K562 (cell line): Measurements from ENCODE around the gene URGCP. TPM values are rescaled to one million over a fixed set of nuclear protein-coding genes. Genes with fewer than 3 reads are reported as not detected.

ENCODE experiments used
- ATAC-seq: fragments of 200-7000 bp; cut with Tn5 transposase; 3 replicates; pipeline ENCODE4 v1.9.1; 2020; ENCODE audit warnings: moderate library complexity
- BruUV-seq: library from RNA; stranded (reverse); fragments of 400-500 nt; replicated peaks from 2 replicates; lab custom pipeline; 2021; lab: Mats Ljungman, UMichigan
- CTCF ChIA-PET: fragments of 300-600 bp; formaldehyde crosslinking; extraction: SDS; loops from one replicate; lab custom pipeline; 2021; ENCODE audit warnings: low intra/inter-chr PET ratio; lab: Yijun Ruan, JAX
- POLR2A ChIA-PET: fragments of 300-600, 350-650 bp; sonication (Branson Sonifier 250); formaldehyde crosslinking; extraction: SDS; loops from one replicate; lab custom pipeline; 2021; ENCODE audit warnings: antibody characterized with exemption, inconsistent platforms; lab: Yijun Ruan, JAX
- DNase-seq, 4 experiments: peaks; one replicate each; pipeline versions ENCODE4 v3.0.0 to v3.0.0-alpha.2; 2011 to 2018; ENCODE audit warnings: low spot score in 3 of 4, mixed read lengths in 3 of 4; ENCODE audit errors: extremely low read depth in 1 of 4
- FAIRE-seq: peaks from 2 replicates; lab custom pipeline; 2011; peaks lifted over from hg19 to GRCh38; lab: Jason Lieb, UNC
- H2AFZ ChIP-seq: 2 replicates; pipeline ENCODE4 v1.6.0; 2011; ENCODE audit warnings: low read depth, low read length, control low read depth, inconsistent platforms
- H3K27ac ChIP-seq: fragments of 200-600 bp; 3 replicates; pipeline ENCODE4 v1.8.0; 2011; ENCODE audit warnings: low read depth, mild to moderate bottlenecking, control low read depth, inconsistent platforms, low read length, moderate library complexity, mixed read lengths; ENCODE audit errors: extremely low read depth
- H3K27me3 ChIP-seq, 2 experiments: fragments of 300-600 bp in 1 of 2; 2 replicates in 1 of 2; 3 replicates in 1 of 2; pipeline versions ENCODE4 v1.6.0 to v1.8.0; 2011; ENCODE audit warnings: inconsistent platforms in 2 of 2, low read length in 2 of 2, mild to moderate bottlenecking in 1 of 2, mixed read lengths in 1 of 2, moderate library complexity in 1 of 2; ENCODE audit not compliant: control insufficient read depth in 2 of 2, insufficient read depth in 2 of 2
- H3K36me3 ChIP-seq: fragments of 300-600 bp; 3 replicates; pipeline ENCODE4 v1.8.0; 2011; ENCODE audit warnings: mild to moderate bottlenecking, low read length, inconsistent platforms; ENCODE audit not compliant: control insufficient read depth, insufficient read depth
- H3K4me1 ChIP-seq, 2 experiments: fragments of 200-600 bp in 1 of 2; replicated peaks in 1 of 2; 2 replicates in 1 of 2; 3 replicates in 1 of 2; pipeline versions ENCODE4 v1.5.1 to v1.8.0; 2011; ENCODE audit warnings: inconsistent platforms in 2 of 2, low read length in 2 of 2, mild to moderate bottlenecking in 1 of 2, mixed read lengths in 1 of 2, moderate library complexity in 1 of 2; ENCODE audit not compliant: control insufficient read depth in 2 of 2, insufficient read depth in 2 of 2
- H3K4me2 ChIP-seq: 2 replicates; pipeline ENCODE4 v1.6.1; 2011; ENCODE audit warnings: low read length, control low read depth, inconsistent platforms, mixed read lengths; ENCODE audit not compliant: insufficient read depth
- H3K4me3 ChIP-seq: fragments of 200-600 bp; sonication (generic), shearing (Covaris generic); 2 replicates; pipeline ENCODE4 v1.5.1; 2016; ENCODE audit warnings: control low read depth, inconsistent platforms
- H3K79me2 ChIP-seq: fragments of 200-600 bp; 3 replicates; pipeline ENCODE4 v1.8.0; 2011; ENCODE audit warnings: low read length, inconsistent platforms; ENCODE audit not compliant: control insufficient read depth, insufficient read depth
- H3K9ac ChIP-seq, 2 experiments: 2 replicates each; pipeline versions ENCODE4 v1.6.0 to v1.6.1; 2011; ENCODE audit warnings: low read depth in 2 of 2, low read length in 2 of 2, control low read depth in 1 of 2, inconsistent platforms in 1 of 2, mild to moderate bottlenecking in 1 of 2, mixed read lengths in 1 of 2; ENCODE audit not compliant: insufficient read depth in 1 of 2
- H3K9me1 ChIP-seq: one replicate; pipeline ENCODE4 v1.6.0; 2011; ENCODE audit warnings: inconsistent platforms, mild to moderate bottlenecking, low read length, moderate library complexity; ENCODE audit not compliant: control insufficient read depth, insufficient read depth
- H3K9me3 ChIP-seq: replicated peaks from 2 replicates; pipeline ENCODE4 v1.5.1; 2011; ENCODE audit warnings: low read depth, low read length, inconsistent platforms; ENCODE audit not compliant: control insufficient read depth, insufficient read depth
- H4K20me1 ChIP-seq: replicated peaks from 2 replicates; pipeline ENCODE4 v1.6.1; 2011; ENCODE audit warnings: low read length, inconsistent platforms, mixed read lengths; ENCODE audit not compliant: control insufficient read depth, insufficient read depth
- AFF1 ChIP-seq, 2 experiments: fragments of 450-650 bp; IDR thresholded peaks; 2 replicates each; pipeline ENCODE4 v1.6.1; 2018; ENCODE audit warnings: mild to moderate bottlenecking in 2 of 2, low read depth in 1 of 2; ENCODE audit not compliant: partially characterized antibody in 2 of 2
- BDP1 ChIP-seq: IDR thresholded peaks from 3 replicates; pipeline ENCODE4 v1.6.1; 2011; ENCODE audit not compliant: insufficient read length, insufficient read depth
- HNRNPH1 ChIP-seq: fragments of 200-400 bp; formaldehyde crosslinking; optimal IDR thresholded peaks from 2 replicates; pipeline ENCODE3; 2017; ENCODE audit warnings: low read depth, mild to moderate bottlenecking, low read length, moderate library complexity
- MTA3 ChIP-seq: fragments of 450-650 bp; formaldehyde crosslinking; IDR thresholded peaks from 2 replicates; pipeline ENCODE4 v1.6.1; 2017; ENCODE audit warnings: mild to moderate bottlenecking, borderline replicate concordance
- RBBP5 ChIP-seq: fragments of 200-600 bp; sonication (generic); IDR thresholded peaks from 2 replicates; pipeline ENCODE4 v1.6.1; 2012; ENCODE audit warnings: borderline replicate concordance, mild to moderate bottlenecking, low read length, control low read depth, inconsistent platforms; ENCODE audit not compliant: insufficient read depth, poor library complexity, severe bottlenecking
- SREBF2 ChIP-seq: sonication (generic); formaldehyde crosslinking; IDR thresholded peaks from 2 replicates; pipeline ENCODE4 v1.4.0; 2020; ENCODE audit warnings: mild to moderate bottlenecking, missing genetic modification reagents
- STAT5A ChIP-seq: IDR thresholded peaks from 2 replicates; pipeline ENCODE4 v1.6.1; 2012; ENCODE audit warnings: low read length, inconsistent platforms, borderline replicate concordance
- TEAD4 ChIP-seq, 2 experiments: sonication (generic) in 1 of 2; formaldehyde crosslinking in 1 of 2; IDR thresholded peaks; 2 replicates each; pipeline versions ENCODE4 v1.6.1 to v1.8.0; 2012 to 2022; ENCODE audit warnings: borderline replicate concordance in 1 of 2, inconsistent platforms in 1 of 2, low read length in 1 of 2, mild to moderate bottlenecking in 1 of 2, missing genetic modification reagents in 1 of 2
- XRCC4 ChIP-seq: IDR thresholded peaks from one replicate; pipeline ENCODE4 v1.6.1; 2011; ENCODE audit not compliant: insufficient read depth, insufficient read length; ENCODE audit errors: extremely low read depth
- ZNF217 ChIP-seq: sonication (generic); formaldehyde crosslinking; IDR thresholded peaks from 2 replicates; pipeline ENCODE4 v1.8.0; 2022; ENCODE audit warnings: mild to moderate bottlenecking, missing genetic modification reagents
- ZNF717 ChIP-seq: fragments of 250-450 bp; sonication (Bioruptor Pico); IDR thresholded peaks from 2 replicates; pipeline ENCODE4 v1.5.0; 2021
- WGBS: fragments of 100-300 bp; shearing (Covaris generic); methylation state at CpG from one replicate; pipeline ENCODE4 v1.1.6; 2016; ENCODE audit warnings: low coverage, mixed read lengths; ENCODE audit not compliant: insufficient coverage; ENCODE audit errors: missing lambda C conversion rate; 5-methylcytosine and 5-hydroxymethylcytosine counted together
- in situ Hi-C: fragments of 300-500 bp; cut with MboI; formaldehyde crosslinking; loops from 4 replicates; pipeline ENCODE4 v1.15.0; 2018; ENCODE audit warnings: inconsistent platforms, mixed read lengths
- intact Hi-C: fragments of 100-400 bp; cut with micrococcal nuclease; formaldehyde crosslinking; loops from 2 replicates; pipeline ENCODE4 v1.14.2; 2022
- polyA plus RNA-seq, 8 experiments: library from polyadenylated mRNA; depleted of rRNA in 4 of 8; stranded (reverse) in 5 of 8; unstranded in 3 of 8; fragments of >200 nt; fragmentation: Nextera tagmentation in 2 of 8; fragmentation: Illumina TruSeq in 1 of 8; extraction: Ambion mirVana in 2 of 8; extraction: Trizol in 1 of 8; gene quantifications; 2 replicates each; pipeline versions ENCODE4 v1.2.1 to v1.2.3, GENCODE V29; 2011 to 2014; ENCODE audit warnings: inconsistent platforms in 1 of 8, missing spikeins in 1 of 8
- total RNA-seq, 7 experiments: library from RNA; depleted of rRNA in 6 of 7; stranded (reverse); fragments of >200 nt in 6 of 7; fragmentation: Illumina TruSeq in 2 of 7; extraction: Trizol in 2 of 7; gene quantifications; 2 replicates each; pipeline versions ENCODE4 v1.2.1 to v1.2.3, GENCODE V29; 2011 to 2021; ENCODE audit warnings: low replicate concordance in 1 of 7
- TF ChIP-seq, protein P1 (sequence below): fragments of 250-450 bp; sonication (Bioruptor Pico); IDR thresholded peaks from 2 replicates; pipeline ENCODE4 v1.5.0; 2021; ENCODE audit warnings: mild to moderate bottlenecking, moderate library complexity
- TF ChIP-seq, protein P2 (sequence below): fragments of 250-450 bp; sonication (Bioruptor Pico); IDR thresholded peaks from 2 replicates; pipeline ENCODE4 v1.5.0; 2021

URGCP gene
- total and polyA plus RNA-seq, 9 of the 15 experiments (the other 6 are each of a cell fraction or from before 2014, with no cell fraction given): 1.7 to 25.8 (median 12.5) TPM

- WGBS: 41% methylated on average over 3 of the region's 3 CpGs
- TF ChIP-seq, protein P1, sequence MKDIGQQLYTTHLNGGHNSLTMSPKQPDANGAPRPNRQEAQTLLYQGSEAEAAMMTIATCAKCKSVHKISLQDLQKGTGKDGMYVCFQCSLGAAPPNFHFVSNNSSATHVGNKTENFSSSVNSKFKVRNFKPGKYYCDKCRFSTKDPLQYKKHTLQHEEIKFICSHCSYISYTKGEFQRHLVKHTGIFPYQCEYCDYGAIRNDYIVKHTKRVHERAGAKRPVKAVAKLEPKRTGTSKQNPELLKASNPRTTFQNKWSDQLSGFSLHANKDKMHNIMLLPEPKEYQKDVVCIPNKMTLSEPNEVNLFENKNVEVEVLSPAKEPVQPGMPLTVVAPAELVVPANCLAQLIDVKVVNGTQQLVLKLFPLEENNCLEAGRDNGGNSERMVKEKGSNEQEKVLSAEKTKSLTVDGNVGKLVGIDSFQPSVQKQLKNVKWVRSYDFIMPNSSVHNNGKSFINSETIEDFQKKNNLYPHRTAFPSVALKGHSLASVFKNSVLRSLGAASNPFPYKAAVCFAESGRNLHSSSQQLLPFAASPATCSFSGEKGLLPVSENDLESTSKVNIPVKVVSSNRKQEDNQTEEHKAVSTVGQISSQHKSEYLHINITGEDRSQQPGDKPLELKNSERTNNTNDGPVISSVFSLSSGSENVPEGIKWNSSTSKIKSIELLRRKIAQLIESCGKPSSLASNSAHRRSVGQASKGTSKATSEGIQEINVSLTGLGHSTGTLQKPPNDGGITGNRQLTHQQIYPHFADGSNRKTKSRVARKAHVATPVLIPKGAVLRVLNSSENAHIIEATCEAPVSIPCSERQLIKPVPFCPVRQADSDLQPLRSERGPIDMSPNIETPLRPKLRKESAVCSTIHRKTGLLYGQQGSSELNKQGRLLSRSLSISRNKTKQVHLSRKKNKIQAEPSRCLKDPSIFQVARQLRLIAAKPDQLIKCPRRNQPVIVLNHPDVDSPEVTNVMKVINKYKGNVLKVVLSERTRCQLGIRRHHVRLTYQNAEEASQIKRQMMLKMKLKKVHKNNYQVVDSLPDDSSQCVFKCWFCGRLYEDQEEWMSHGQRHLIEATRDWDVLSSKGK: no peak
- TF ChIP-seq, protein P2, sequence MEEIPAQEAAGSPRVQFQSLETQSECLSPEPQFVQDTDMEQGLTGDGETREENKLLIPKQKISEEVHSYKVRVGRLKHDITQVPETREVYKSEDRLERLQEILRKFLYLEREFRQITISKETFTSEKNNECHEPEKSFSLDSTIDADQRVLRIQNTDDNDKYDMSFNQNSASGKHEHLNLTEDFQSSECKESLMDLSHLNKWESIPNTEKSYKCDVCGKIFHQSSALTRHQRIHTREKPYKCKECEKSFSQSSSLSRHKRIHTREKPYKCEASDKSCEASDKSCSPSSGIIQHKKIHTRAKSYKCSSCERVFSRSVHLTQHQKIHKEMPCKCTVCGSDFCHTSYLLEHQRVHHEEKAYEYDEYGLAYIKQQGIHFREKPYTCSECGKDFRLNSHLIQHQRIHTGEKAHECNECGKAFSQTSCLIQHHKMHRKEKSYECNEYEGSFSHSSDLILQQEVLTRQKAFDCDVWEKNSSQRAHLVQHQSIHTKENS (CRISPR knock-in tag): no peak
- TF ChIP-seq RBBP5 (no peak), TEAD4 (IDR thresholded peaks at IDR 0.05; ENCODE audit: low read length) (no peak), TEAD4 (CRISPR knock-in tag; IDR thresholded peaks at IDR 0.05; ENCODE audit: borderline replicate concordance) (no peak), BDP1 (no peak), MTA3 (no peak), ZNF717 (CRISPR knock-in tag) (no peak), ZNF217 (CRISPR knock-in tag) (no peak), STAT5A (no peak), XRCC4 (no peak), SREBF2 (CRISPR knock-in tag) (no peak), AFF1 (IDR thresholded peaks at IDR 0.05; ENCODE audit: low read depth in 1 of 2, partially characterized antibody in 2 of 2) (no peak), HNRNPH1 (no peak)
These were observed 45.6 kb upstream of the URGCP start for GRCh38 chr7:43952028-43952427.

More at GRCh38 chr7:43952028-43952427, 45.6 kb upstream of the URGCP start:
- Histone ChIP-seq H3K27me3 (no peaks in the 10 kb centered on the region), H3K9me3 (no peaks in the 10 kb centered on the region), H4K20me1 (no peaks in the 10 kb centered on the region; the same call in 1 of the 2 replicates), H3K9me1 (no peaks in the 10 kb centered on the region), H3K27ac (no peak overlapping the region), H3K36me3 (peaks cover 10% of the 10 kb centered on the region; the same call in 2 of the 3 replicates), H3K9ac (no peak overlapping the region), H2AFZ (no peak overlapping the region), H3K4me3 (no peak overlapping the region), H3K4me1 (no peaks in the 10 kb centered on the region), H3K4me2 (no peak overlapping the region), H3K79me2 (no peaks in the 10 kb centered on the region)
- intact Hi-C loops (loop anchor here (10.0 kb wide), 1 partner anchor 367 kb away; the partner anchor contains the start of gene STK17A), in situ Hi-C loops (no loop called here)
- ChIA-PET CTCF (no interaction called here), POLR2A (no interaction called here)
- no TSS peak for BruUV-seq
- ATAC-seq (no peak), DNase-seq (no peak), FAIRE-seq (no peak)
